ENCODE results near the gene SERPIND1.

SERPIND1 gene

GRCh38 chr22:20776624-20777405 lies 2.9 kb downstream of the SERPIND1 start:
- DNase-seq: no peak

DNA sequence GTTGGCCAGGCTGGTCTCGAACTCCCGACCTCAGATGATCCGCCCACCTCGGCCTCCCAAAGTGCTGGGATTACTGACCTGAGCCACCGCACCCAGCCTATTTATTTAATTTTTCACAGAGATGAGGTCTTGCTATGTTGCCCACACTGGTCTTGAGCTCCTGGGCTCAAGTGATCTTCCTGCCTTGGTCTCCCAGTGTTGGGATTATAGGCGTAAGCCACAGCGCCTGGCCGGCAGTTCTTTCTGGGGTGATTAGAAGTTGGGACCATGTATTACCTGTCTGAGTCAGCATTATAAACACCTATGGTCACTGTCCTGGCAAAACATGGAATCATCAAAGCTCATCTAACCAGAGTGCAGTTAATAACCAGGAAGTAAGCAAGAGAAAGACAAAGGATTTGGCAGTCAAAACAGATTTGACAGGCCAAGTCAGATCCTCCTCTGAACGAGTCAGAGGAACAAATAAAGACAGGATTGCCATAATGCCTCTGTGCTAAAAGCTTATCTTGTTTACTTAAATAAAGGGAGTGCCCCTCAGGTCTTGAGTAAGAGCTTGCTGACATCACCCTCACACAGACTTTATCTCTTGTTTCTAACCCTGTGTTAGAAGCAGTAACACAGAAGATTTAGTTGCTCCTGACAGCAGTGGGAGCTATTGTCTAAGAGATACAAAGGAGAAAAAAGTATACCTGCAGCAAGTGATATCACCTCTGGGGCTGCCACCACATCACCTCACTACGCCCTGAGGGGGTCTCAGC lies 3.7 kb downstream of the SERPIND1 start:
- DNase-seq: no peak

DNA sequence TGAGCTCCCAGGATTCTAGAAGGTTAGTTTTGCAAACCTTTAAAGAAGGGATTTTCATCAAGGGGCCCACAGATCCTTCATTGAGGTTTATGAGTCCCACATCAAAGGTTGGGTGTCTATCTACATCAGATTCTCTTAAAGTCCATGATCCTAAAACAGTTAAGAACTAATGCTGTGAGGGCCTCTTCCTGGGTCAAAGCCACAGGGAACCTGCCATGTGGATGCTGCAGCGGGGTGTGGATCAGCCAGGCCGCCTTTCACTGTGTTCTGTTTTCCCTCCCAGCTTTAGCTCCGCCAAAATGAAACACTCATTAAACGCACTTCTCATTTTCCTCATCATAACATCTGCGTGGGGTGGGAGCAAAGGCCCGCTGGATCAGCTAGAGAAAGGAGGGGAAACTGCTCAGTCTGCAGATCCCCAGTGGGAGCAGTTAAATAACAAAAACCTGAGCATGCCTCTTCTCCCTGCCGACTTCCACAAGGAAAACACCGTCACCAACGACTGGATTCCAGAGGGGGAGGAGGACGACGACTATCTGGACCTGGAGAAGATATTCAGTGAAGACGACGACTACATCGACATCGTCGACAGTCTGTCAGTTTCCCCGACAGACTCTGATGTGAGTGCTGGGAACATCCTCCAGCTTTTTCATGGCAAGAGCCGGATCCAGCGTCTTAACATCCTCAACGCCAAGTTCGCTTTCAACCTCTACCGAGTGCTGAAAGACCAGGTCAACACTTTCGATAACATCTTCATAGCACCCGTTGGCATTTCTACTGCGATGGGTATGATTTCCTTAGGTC lies 5.3 kb downstream of the SERPIND1 start:
- no peak for DNase-seq

DNA sequence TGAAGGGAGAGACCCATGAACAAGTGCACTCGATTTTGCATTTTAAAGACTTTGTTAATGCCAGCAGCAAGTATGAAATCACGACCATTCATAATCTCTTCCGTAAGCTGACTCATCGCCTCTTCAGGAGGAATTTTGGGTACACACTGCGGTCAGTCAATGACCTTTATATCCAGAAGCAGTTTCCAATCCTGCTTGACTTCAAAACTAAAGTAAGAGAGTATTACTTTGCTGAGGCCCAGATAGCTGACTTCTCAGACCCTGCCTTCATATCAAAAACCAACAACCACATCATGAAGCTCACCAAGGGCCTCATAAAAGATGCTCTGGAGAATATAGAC lies 5.9 kb downstream of the SERPIND1 start:
- no peak for DNase-seq

- no peak for DNase-seq
These were observed 7.5 kb downstream of the SERPIND1 start for GRCh38 chr22:20781272-20781990.

DNA sequence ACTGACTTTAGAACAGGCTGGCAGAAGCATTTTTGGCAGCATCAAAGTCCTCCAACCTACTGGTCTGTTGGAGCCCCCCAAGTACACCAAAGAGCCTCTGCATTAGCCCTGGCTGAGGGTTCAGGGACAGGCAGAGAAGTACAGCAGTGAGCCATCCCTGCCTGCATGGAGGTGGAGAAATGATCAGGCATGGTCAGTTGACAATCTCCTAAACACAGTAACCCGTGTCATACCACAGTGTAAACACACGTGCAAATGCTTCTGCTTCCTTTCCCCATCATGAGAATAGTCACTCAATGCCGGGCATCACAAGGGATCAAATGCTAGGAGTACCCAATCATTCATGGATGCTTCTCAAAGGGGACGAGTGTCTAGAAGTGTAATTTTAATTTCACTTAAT lies 8.2 kb downstream of the SERPIND1 start:
- no peak for DNase-seq

- DNase-seq: no peak
These were observed 8.8 kb downstream of the SERPIND1 start for GRCh38 chr22:20782596-20783299.

DNA sequence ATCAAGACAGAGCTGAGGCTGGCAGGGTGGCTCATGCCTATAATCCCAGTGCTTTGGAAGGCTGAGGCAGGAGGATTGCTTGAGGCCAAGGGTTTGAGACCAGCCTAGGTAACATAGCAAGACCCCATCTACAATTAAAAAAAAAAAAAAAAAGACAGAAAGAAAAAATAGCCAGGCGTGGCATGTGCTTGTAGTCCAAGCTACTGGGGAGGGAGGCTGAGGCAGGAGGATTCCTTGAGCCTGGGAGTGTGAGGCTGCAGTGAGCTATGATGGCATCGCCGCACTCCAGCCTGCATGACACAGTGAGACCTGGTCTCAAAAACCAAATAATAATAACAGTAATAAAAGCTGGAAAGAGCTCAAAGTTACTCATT lies 9.4 kb downstream of the SERPIND1 start:
- DNase-seq: no peak

GRCh38 chr22:20783844-20784723 lies 10.2 kb downstream of the SERPIND1 start:
- peak; percentile 22 for DNase-seq

- no peak for DNase-seq
These were observed 11.5 kb downstream of the SERPIND1 start for GRCh38 chr22:20785415-20785814.

GRCh38 chr22:20786048-20786447 lies 12.1 kb downstream of the SERPIND1 start:
- DNase-seq: no peak

DNA sequence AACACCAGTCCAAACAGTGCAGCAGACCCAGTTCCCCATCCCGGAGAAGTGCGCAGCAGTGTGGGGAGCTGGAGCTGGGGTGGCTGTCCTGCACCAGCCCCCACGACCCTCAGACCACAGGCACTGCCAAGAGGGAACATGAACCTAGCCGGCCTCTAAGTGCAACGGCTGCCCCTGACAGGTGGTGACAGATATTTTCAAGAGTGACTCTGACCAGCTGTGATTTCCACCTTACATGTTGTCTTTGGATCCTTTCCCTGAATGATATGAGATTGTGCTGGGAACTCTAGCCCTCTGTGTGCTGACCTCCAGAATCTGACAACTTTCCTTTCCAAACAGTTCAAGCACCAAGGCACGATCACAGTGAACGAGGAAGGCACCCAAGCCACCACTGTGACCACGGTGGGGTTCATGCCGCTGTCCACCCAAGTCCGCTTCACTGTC lies 12.6 kb downstream of the SERPIND1 start:
- DNase-seq: no peak

- no peak for DNase-seq
These were observed 13.3 kb downstream of the SERPIND1 start for GRCh38 chr22:20787223-20787622.

DNA sequence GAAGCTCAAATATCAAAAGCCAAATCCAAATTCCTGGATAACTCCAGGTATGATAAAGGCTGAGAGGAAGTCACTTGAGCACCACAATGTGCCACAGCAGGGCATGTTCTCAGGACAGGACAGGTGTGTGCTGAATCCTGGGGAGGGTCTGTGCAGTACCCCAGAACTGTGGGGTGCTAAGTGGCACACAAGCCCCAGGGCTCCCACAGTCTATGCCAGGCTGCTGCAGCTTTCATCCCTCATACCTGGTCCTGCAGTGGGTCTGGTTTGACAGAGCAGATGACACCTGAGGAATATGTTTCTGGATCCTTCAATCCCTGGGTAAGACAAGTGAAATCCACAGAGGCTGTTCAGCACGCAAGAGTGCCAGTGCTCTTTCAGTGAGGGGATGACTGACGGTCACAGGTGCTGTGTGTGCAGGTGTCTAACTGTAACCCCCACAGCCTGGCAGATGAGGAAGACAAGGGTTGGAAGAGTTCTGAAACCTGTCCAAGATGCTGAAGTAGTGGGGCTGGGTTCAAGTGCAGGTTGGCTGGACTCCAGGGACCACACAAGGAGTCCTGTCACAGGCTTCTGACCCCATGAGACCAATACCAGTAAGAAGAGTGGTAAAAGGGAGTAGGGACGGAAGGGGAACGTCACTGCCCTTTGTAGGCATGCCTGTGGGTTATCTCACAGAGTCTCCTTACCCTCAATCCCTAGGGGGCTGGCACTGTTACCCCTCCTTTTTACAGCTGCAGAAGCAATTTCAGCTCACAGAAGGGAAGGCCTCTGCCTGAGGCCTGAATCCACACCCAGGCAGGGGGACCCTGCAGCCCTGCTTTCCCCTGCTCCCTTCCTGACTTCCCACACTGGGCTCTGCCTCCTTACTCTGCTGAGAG lies 14.1 kb downstream of the SERPIND1 start:
- no peak for DNase-seq

DNA sequence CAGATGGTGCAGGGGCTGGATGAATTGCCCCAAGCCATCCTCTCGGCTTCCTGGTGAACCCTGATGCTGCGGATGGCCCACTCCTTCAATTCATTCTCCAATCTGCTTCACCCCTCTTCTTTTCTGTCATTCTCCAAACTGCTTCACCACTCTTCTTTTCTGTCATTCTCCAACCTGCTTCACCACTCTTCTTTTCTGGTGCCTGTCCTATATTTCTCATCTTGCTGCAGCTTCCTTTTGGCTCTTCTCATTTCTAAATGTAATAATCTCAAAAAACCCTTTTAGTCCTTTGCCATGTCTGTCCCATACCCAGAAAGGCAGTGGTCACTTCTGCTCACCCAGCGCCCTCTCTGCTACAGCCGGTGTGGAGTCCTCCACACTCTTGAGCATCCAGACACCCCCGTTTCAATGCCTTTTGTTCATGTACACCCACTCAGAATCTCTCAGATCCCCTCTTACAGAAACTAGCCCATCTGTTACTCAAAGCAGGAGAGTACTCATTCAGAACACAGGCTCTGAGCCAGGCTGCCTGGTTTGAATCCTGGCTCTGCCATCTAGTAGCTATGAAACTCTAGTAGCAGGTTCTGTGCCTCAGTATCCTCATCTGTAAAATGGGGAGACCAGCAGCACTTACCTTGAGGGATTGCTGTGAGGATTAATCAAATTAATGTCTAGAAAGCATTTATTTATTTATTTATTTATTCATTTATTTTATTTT lies 14.9 kb downstream of the SERPIND1 start:
- DNase-seq: no peak

DNA sequence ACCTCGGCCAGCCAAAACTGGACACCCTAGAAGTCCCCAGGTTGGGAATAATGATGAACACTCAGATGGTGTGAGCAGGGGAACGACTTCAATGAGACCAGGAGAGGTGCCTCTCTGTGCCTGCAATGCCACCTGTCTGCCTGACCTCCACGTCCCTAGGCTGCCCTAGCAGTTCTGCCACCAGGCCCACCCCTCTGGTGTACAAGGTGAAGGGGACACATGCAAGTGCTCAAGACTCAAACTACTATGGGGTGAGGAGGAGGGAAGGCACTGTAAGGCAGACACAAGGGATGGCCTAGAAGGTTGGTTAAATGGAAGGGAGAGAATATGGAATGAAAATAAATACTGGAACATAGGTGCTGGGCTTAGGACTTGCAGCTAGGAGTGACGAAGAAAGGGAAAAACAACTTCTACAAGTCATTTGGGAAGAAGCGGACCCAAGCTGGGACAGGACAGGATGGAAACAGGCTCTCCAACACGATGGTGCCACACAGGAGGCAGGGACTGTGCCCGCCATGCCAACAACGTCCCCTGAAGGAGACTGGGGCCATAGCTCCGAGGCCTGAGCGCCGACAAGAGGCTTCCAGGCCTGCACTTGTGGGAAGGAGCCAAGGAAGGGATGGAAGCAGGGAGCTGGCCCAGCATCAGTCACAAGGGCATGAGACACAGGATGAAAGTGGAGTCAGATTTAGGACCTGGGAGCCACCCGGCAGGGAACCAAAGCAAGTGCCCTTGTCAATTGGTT lies 18.5 kb downstream of the SERPIND1 start:
- DNase-seq: no peak

DNA sequence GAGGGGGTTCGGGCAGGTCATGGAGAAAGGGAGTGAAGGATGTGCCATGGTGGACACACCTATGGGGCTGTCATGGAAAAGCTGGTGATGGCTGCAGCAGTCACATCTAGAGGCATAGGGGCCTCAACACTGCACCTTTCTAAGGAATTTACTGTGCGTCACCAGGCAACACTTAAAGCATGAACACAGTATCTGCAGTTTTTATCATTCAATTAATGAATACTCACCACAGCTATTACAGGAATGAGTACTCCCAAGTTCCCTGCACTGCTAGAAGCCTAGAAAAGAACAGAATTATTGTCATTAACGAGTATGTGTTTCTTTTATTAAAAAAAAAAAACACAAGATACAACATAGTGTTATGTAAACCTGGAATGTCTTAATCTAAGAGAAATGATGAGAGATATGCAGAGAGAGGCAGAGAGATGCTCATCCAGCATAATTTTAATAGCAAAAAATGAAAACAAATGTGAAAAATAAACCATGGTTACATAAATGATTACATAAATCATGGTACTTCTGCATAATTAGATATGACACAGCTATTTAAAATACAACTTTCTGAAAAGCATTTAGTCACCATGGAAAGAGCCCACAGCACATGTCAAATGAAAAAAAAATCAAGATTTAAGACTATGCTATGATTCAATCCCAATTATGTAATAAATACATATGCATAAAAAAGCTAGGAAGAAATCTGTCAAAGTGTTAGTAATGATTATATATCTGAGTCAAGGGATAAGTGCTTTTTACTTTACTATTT lies 19.2 kb downstream of the SERPIND1 start:
- DNase-seq: no peak

Data from activated CD4-positive, alpha-beta T cell treated with anti-CD3 and anti-CD28 coated beads, Interleukin-2, amount 50 U/mL, for 1 hour (primary cell).